ENCODE measurements around the gene PASK. TPM values are rescaled to one million over a fixed set of nuclear protein-coding genes. Genes with fewer than 3 reads are reported as not detected.

The PASK gene
- total and polyA plus RNA-seq, 3 donors from 2014 or later, result 48.6 to 57.6 (median 54.0) TPM

GRCh38 chr2:241187101-241187917, 38.0 kb upstream of the PASK start:
- no peaks in the 10 kb centered on the region for H3K36me3 ChIP-seq (ENCODE audit: low read depth, missing control alignments)
- intact Hi-C loops (cut with DNase I; ENCODE audit: low total_unique reads), result no loop called here
- no peak for TF ChIP-seq CTCF (IDR thresholded peaks at IDR 0.05)
- no peak for TF ChIP-seq POLR2A (IDR thresholded peaks at IDR 0.05)
- H3K4me3 ChIP-seq, result no peak overlapping the region
- no peak overlapping the region for H3K27ac ChIP-seq
- DNase-seq, result no peak
- H3K27me3 ChIP-seq, result no peaks in the 10 kb centered on the region
- WGBS, 2 donors, result 66 to 82% methylated on average over 5 to 13 of the region's 14 CpGs
- no peaks in the 10 kb centered on the region for H3K4me1 ChIP-seq
- H3K9me3 ChIP-seq, result no peaks in the 10 kb centered on the region

GRCh38 chr2:241185961-241186360, 36.7 kb upstream of the PASK start:
- no peak for TF ChIP-seq CTCF (IDR thresholded peaks at IDR 0.05)
- no peak for TF ChIP-seq POLR2A (IDR thresholded peaks at IDR 0.05)
- no peaks in the 10 kb centered on the region for H3K4me1 ChIP-seq
- H3K9me3 ChIP-seq, result no peaks in the 10 kb centered on the region
- 68 to 73% methylated on average over 6 to 11 of the region's 11 CpGs for WGBS, 2 donors
- no peaks in the 10 kb centered on the region for H3K27me3 ChIP-seq
- no peak for DNase-seq
- H3K36me3 ChIP-seq (ENCODE audit: low read depth, missing control alignments), result no peaks in the 10 kb centered on the region
- intact Hi-C loops (cut with DNase I; ENCODE audit: low total_unique reads), result no loop called here
- no peak overlapping the region for H3K27ac ChIP-seq
- H3K4me3 ChIP-seq, result no peak overlapping the region

GRCh38 chr2:241184901-241185300, 35.6 kb upstream of the PASK start:
- Histone ChIP-seq H3K9me3 (no peaks in the 10 kb centered on the region), H3K36me3 (ENCODE audit: low read depth, missing control alignments) (no peaks in the 10 kb centered on the region), H3K27me3 (no peaks in the 10 kb centered on the region), H3K27ac (no peak overlapping the region), H3K4me3 (no peak overlapping the region), H3K4me1 (no peaks in the 10 kb centered on the region)
- intact Hi-C loops (cut with DNase I; ENCODE audit: low total_unique reads), result no loop called here
- WGBS, 2 donors, result 72 to 81% methylated on average over 9 of the region's 9 CpGs
- no peak for DNase-seq
- TF ChIP-seq CTCF (IDR thresholded peaks at IDR 0.05) (no peak), POLR2A (IDR thresholded peaks at IDR 0.05) (no peak)

- TF ChIP-seq CTCF (IDR thresholded peaks at IDR 0.05) (no peak), POLR2A (IDR thresholded peaks at IDR 0.05) (no peak)
Measured at GRCh38 chr2:241183221-241183620, 33.9 kb upstream of the PASK start.

More at GRCh38 chr2:241183221-241183620, 33.9 kb upstream of the PASK start:
- intact Hi-C loops (cut with DNase I; ENCODE audit: low total_unique reads), result no loop called here
- Histone ChIP-seq H3K9me3 (no peaks in the 10 kb centered on the region), H3K36me3 (ENCODE audit: low read depth, missing control alignments) (no peaks in the 10 kb centered on the region), H3K27ac (no peak overlapping the region), H3K4me1 (no peaks in the 10 kb centered on the region), H3K27me3 (no peaks in the 10 kb centered on the region), H3K4me3 (no peak overlapping the region)
- DNase-seq, result no peak
- 91 to 94% methylated on average over 8 to 9 of the region's 9 CpGs for WGBS, 2 donors

Data from testis (tissue), 3 donors.